ENCODE results near the gene IPCEF1. TPM values are rescaled to one million over a fixed set of nuclear protein-coding genes. Genes with fewer than 3 reads are reported as not detected.

The IPCEF1 gene
- total RNA-seq, 2 donors from 2014 or later: 0.90 to 1.2 TPM

DNA sequence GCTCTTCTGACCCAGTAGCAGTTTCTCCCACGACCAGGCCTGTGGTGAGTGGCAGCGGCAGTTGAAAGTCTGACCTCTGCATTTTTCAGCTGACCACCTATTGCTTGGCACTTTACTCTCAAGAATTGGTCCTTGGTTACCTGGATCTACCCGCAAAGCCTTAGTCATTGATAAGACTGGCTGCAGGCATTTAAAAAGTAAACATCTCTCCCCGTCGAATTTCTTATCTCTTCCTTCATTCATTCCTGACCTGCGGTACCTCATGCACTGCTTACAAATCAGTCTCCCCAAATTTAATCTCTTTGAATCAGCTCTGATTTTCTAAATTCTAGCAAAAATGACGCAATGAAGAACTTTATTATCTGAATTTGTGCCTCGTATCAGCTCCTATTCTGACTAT lies 26.1 kb upstream of the IPCEF1 start:
- intact Hi-C loops (cut with DNase I): no loop called here

DNA sequence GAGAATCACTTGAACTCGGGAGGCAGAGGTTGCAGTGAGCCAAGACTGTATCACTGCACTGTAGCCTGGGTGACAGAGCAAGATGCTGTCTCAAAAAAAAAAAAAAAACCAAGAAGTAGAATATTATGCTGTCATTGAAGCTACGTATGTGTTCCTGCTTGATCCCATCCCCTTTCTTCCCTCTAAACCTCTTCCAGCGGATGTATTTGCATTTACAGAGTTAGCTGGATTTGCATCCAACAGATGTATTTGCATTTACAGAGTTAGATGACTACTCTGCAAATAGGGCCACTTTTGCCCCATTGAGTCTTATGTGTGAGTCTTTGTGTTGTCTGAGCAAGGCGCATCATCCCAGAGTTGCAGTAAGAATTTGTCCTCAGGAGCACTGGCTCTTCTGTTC lies 24.9 kb upstream of the IPCEF1 start:
- H3K4me1 ChIP-seq: no peaks in the 10 kb centered on the region
- no peaks in the 10 kb centered on the region for H3K27me3 ChIP-seq
- no peak overlapping the region for H3K4me3 ChIP-seq
- no peaks in the 10 kb centered on the region for H3K36me3 ChIP-seq
- no peak overlapping the region for H3K27ac ChIP-seq
- TF ChIP-seq, protein P1, sequence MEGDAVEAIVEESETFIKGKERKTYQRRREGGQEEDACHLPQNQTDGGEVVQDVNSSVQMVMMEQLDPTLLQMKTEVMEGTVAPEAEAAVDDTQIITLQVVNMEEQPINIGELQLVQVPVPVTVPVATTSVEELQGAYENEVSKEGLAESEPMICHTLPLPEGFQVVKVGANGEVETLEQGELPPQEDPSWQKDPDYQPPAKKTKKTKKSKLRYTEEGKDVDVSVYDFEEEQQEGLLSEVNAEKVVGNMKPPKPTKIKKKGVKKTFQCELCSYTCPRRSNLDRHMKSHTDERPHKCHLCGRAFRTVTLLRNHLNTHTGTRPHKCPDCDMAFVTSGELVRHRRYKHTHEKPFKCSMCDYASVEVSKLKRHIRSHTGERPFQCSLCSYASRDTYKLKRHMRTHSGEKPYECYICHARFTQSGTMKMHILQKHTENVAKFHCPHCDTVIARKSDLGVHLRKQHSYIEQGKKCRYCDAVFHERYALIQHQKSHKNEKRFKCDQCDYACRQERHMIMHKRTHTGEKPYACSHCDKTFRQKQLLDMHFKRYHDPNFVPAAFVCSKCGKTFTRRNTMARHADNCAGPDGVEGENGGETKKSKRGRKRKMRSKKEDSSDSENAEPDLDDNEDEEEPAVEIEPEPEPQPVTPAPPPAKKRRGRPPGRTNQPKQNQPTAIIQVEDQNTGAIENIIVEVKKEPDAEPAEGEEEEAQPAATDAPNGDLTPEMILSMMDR (IDR thresholded peaks at IDR 0.05): no peak
- no peak overlapping the region for H3K9ac ChIP-seq (ENCODE audit: low read depth in 2 of 2, low read length in 2 of 2)
- DNase-seq: no peak
- intact Hi-C loops (cut with DNase I): no loop called here
- no peaks in the 10 kb centered on the region for H3K9me3 ChIP-seq

More for the DNA sequence above, 26.1 kb upstream of the IPCEF1 start:
- H3K27ac ChIP-seq: no peak overlapping the region
- H3K4me3 ChIP-seq: no peak overlapping the region
- no peaks in the 10 kb centered on the region for H3K4me1 ChIP-seq
- no peaks in the 10 kb centered on the region for H3K9me3 ChIP-seq
- no peak for DNase-seq
- TF ChIP-seq, protein P1 (IDR thresholded peaks at IDR 0.05): no peak
- H3K27me3 ChIP-seq: no peaks in the 10 kb centered on the region
- H3K36me3 ChIP-seq: no peaks in the 10 kb centered on the region
- no peak overlapping the region for H3K9ac ChIP-seq (ENCODE audit: low read depth in 2 of 2, low read length in 2 of 2)

DNA sequence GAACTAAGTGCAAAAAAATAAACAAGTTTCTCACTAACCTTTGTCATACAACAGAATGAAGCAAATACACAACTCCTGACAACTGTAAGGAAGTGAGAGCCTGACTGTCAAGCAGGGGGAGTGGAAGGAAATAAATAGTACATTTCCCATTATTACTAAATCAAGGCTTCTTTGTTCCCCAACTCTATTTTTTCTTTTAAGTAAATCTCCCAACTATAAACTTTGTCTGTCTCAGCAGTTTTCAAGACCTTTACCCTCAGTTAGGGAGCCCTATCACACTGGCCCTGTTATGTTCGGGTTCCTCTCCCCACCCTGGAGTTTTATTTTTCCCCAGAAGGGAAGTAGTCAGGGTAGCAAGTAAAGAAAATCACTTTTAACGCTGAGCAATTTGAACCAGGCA lies 24.1 kb upstream of the IPCEF1 start:
- H3K4me3 ChIP-seq: no peak overlapping the region
- no peaks in the 10 kb centered on the region for H3K27me3 ChIP-seq
- H3K9ac ChIP-seq (ENCODE audit: low read depth in 2 of 2, low read length in 2 of 2): no peak overlapping the region
- no peaks in the 10 kb centered on the region for H3K4me1 ChIP-seq
- H3K36me3 ChIP-seq: no peaks in the 10 kb centered on the region
- no peaks in the 10 kb centered on the region for H3K9me3 ChIP-seq
- intact Hi-C loops (cut with DNase I): no loop called here
- TF ChIP-seq, protein P1 (IDR thresholded peaks at IDR 0.05): no peak
- H3K27ac ChIP-seq: no peak overlapping the region
- DNase-seq: no peak

DNA sequence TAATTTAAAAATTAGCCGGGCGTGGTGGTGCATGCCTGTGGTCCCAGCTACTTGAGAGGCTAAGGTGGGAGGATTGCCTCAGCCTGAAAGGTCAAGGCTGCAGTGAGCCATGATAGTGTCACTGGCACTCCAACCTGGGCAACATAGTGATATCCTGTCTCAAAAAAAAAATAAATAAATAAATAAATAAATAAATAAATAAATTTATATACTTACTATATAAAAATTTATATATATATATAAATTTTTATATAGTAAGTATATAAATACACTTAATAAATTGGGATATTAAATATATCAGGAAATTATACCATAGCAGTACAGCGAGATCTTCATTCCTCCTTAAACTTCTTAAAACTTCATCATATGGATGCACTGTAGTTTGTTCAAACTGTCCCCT lies 23.0 kb upstream of the IPCEF1 start:
- no peak overlapping the region for H3K9ac ChIP-seq (ENCODE audit: low read depth in 2 of 2, low read length in 2 of 2)
- DNase-seq: no peak
- H3K27ac ChIP-seq: no peak overlapping the region
- TF ChIP-seq, protein P1 (IDR thresholded peaks at IDR 0.05): no peak
- no peaks in the 10 kb centered on the region for H3K27me3 ChIP-seq
- H3K4me3 ChIP-seq: no peak overlapping the region
- no peaks in the 10 kb centered on the region for H3K4me1 ChIP-seq
- intact Hi-C loops (cut with DNase I): no loop called here
- H3K9me3 ChIP-seq: no peaks in the 10 kb centered on the region
- no peaks in the 10 kb centered on the region for H3K36me3 ChIP-seq

DNA sequence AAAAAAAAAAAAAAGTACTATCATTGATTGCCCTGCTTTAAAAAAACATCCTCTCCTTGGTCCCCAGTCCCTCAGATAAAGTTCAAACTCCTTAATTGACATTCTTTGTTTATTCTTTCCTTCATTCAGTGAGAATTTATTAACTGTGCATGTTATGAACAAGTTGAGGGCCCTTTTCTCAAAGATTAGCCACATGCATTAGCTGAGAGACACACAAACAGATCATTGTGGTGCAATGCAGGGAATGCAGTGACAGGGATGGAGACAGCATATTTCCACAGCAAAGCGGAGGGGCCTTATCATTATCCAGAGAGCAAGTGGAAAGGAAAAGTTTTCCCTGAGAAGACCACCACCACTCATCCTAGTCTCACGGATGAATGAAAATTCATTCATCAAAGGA lies 21.9 kb upstream of the IPCEF1 start:
- no peak overlapping the region for H3K4me3 ChIP-seq
- no peaks in the 10 kb centered on the region for H3K4me1 ChIP-seq
- H3K27me3 ChIP-seq: no peaks in the 10 kb centered on the region
- H3K36me3 ChIP-seq: no peaks in the 10 kb centered on the region
- intact Hi-C loops (cut with DNase I): no loop called here
- no peaks in the 10 kb centered on the region for H3K9me3 ChIP-seq
- H3K9ac ChIP-seq (ENCODE audit: low read depth in 2 of 2, low read length in 2 of 2): no peak overlapping the region
- DNase-seq: no peak
- H3K27ac ChIP-seq: no peak overlapping the region
- TF ChIP-seq, protein P1 (IDR thresholded peaks at IDR 0.05): no peak

DNA sequence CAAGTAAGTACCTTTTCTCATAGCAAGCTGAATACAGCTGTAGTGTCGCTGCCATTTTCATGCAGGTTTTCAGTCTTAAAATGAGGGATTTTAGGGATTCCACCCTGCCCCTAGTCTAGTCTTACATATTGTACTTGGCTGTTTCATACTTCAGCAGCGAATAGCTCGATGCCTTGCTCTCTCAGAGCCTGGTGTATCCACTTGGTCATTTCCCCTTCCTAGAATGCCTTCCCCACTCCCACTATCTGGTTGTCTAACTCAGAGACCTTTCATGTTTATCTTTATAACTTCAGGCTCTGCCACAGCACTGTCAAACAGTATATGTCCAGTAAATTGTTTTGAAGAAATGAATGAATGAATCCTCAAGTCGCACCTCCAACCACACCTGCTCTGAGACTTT lies 21.1 kb upstream of the IPCEF1 start:
- TF ChIP-seq, protein P1 (IDR thresholded peaks at IDR 0.05): no peak
- no peak overlapping the region for H3K4me3 ChIP-seq
- no peaks in the 10 kb centered on the region for H3K27me3 ChIP-seq
- no peaks in the 10 kb centered on the region for H3K4me1 ChIP-seq
- no peak overlapping the region for H3K27ac ChIP-seq
- H3K36me3 ChIP-seq: no peaks in the 10 kb centered on the region
- H3K9me3 ChIP-seq: no peaks in the 10 kb centered on the region
- intact Hi-C loops (cut with DNase I): no loop called here
- no peak overlapping the region for H3K9ac ChIP-seq (ENCODE audit: low read depth in 2 of 2, low read length in 2 of 2)
- no peak for DNase-seq

Data from colonic mucosa (tissue), 4 donors.